HEK293 (cell line): ENCODE results near the gene RORC.

Experiments
- REPIN1 ChIP-seq: fragments of 450-650 bp; formaldehyde crosslinking; IDR thresholded peaks from 2 replicates; pipeline ENCODE4 v1.5.1; 2017; ENCODE audit warnings: missing biosample characterization, missing genetic modification characterization, low read depth
- ZNF121 ChIP-seq: fragments of 450-650 bp; formaldehyde crosslinking; IDR thresholded peaks from 2 replicates; pipeline ENCODE4 v1.5.1; 2016; ENCODE audit warnings: missing biosample characterization, missing genetic modification characterization
- ZNF423 ChIP-seq: fragments of 450-650 bp; formaldehyde crosslinking; IDR thresholded peaks from 2 replicates; pipeline ENCODE4 v1.5.1; 2016; ENCODE audit warnings: missing biosample characterization, missing genetic modification characterization
- ZNF747 ChIP-seq: fragments of 450-650 bp; formaldehyde crosslinking; IDR thresholded peaks from 2 replicates; pipeline ENCODE4 v1.5.1; 2016; ENCODE audit warnings: missing biosample characterization, missing genetic modification characterization
- ZNF792 ChIP-seq: fragments of 450-650 bp; formaldehyde crosslinking; IDR thresholded peaks from 2 replicates; pipeline ENCODE4 v1.5.1; 2016; ENCODE audit warnings: missing biosample characterization, missing genetic modification characterization
- ZSCAN16 ChIP-seq: fragments of 450-650 bp; formaldehyde crosslinking; IDR thresholded peaks from 2 replicates; pipeline ENCODE4 v1.5.1; 2016; ENCODE audit warnings: missing biosample characterization, missing genetic modification characterization
- TF ChIP-seq, protein P1 (sequence below): fragments of 450-650 bp; formaldehyde crosslinking; IDR thresholded peaks from 2 replicates; pipeline ENCODE4 v1.5.1; 2016; ENCODE audit warnings: missing biosample characterization, missing genetic modification characterization
- TF ChIP-seq, protein P2 (sequence below): fragments of 450-650 bp; formaldehyde crosslinking; IDR thresholded peaks from 2 replicates; pipeline ENCODE4 v1.5.1; 2016; ENCODE audit warnings: missing biosample characterization, missing genetic modification characterization

DNA sequence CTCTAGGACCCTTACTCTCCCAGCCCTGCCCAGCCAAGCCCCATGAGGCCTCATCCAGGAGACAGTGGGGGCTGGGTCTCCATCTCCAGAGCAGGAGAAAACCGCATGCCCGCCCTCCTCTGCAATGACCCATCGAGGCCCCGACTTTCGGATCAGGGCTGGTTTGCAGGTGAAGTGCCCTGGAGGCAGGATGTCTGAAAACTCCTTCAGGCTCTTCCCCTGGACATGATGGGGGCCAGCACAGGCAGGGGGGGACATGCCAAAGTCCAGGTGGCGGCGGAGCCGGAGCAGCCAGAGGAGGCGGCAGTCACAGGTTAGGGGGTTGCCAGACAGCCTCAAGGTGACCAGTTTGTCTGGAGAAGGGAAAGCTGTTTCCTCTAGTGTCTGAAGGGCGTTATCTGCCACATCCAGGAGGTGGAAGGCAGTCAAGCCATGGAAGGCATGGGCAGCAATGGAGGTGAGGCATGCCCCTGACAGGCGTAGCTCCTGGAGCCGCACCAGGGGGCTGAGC lies 30.2 kb downstream of the RORC start:
- TF ChIP-seq, protein P1, sequence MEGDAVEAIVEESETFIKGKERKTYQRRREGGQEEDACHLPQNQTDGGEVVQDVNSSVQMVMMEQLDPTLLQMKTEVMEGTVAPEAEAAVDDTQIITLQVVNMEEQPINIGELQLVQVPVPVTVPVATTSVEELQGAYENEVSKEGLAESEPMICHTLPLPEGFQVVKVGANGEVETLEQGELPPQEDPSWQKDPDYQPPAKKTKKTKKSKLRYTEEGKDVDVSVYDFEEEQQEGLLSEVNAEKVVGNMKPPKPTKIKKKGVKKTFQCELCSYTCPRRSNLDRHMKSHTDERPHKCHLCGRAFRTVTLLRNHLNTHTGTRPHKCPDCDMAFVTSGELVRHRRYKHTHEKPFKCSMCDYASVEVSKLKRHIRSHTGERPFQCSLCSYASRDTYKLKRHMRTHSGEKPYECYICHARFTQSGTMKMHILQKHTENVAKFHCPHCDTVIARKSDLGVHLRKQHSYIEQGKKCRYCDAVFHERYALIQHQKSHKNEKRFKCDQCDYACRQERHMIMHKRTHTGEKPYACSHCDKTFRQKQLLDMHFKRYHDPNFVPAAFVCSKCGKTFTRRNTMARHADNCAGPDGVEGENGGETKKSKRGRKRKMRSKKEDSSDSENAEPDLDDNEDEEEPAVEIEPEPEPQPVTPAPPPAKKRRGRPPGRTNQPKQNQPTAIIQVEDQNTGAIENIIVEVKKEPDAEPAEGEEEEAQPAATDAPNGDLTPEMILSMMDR, result no peak
- TF ChIP-seq ZNF747 (tag by site-specific recombination), result no peak
- TF ChIP-seq ZNF423 (tag by site-specific recombination), result no peak
- TF ChIP-seq REPIN1, result no peak
- TF ChIP-seq, protein P2, sequence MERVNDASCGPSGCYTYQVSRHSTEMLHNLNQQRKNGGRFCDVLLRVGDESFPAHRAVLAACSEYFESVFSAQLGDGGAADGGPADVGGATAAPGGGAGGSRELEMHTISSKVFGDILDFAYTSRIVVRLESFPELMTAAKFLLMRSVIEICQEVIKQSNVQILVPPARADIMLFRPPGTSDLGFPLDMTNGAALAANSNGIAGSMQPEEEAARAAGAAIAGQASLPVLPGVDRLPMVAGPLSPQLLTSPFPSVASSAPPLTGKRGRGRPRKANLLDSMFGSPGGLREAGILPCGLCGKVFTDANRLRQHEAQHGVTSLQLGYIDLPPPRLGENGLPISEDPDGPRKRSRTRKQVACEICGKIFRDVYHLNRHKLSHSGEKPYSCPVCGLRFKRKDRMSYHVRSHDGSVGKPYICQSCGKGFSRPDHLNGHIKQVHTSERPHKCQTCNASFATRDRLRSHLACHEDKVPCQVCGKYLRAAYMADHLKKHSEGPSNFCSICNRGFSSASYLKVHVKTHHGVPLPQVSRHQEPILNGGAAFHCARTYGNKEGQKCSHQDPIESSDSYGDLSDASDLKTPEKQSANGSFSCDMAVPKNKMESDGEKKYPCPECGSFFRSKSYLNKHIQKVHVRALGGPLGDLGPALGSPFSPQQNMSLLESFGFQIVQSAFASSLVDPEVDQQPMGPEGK (tag by site-specific recombination), result no peak
- no peak for TF ChIP-seq ZNF121 (tag by site-specific recombination)
- no peak for TF ChIP-seq ZNF792 (tag by site-specific recombination)
- no peak for TF ChIP-seq ZSCAN16 (tag by site-specific recombination)
